K562 (cell line): Measurements from ENCODE around the gene ZFYVE21. TPM values are rescaled to one million over a fixed set of nuclear protein-coding genes. Genes with fewer than 3 reads are reported as not detected.

Source experiments
- BACH1 ChIP-seq: fragments of 200-800 bp; sonication (Bioruptor generic); IDR thresholded peaks from 2 replicates; pipeline ENCODE4 v1.6.1; 2016; ENCODE audit warnings: missing genetic modification characterization, missing compliant biosample characterization
- BRD4 ChIP-seq: fragments of 200-600 bp; sonication (generic); IDR thresholded peaks from 2 replicates; pipeline ENCODE4 v1.6.1; 2017; ENCODE audit warnings: inconsistent platforms
- CAMTA2 ChIP-seq: fragments of 250-450 bp; sonication (Bioruptor Pico); conservative IDR thresholded peaks from 2 replicates; pipeline ENCODE4 v1.5.1; 2022
- ETS2 ChIP-seq: IDR thresholded peaks from 2 replicates; pipeline ENCODE4 v1.6.1; 2016; ENCODE audit warnings: borderline replicate concordance, missing genetic modification characterization, mild to moderate bottlenecking, moderate library complexity, missing compliant biosample characterization; ENCODE audit not compliant: poor library complexity, severe bottlenecking
- FOXP1 ChIP-seq: sonication (generic); formaldehyde crosslinking; IDR thresholded peaks from 2 replicates; pipeline ENCODE4 v1.8.0; 2022; ENCODE audit warnings: mild to moderate bottlenecking, missing genetic modification reagents
- GABPB1 ChIP-seq: sonication (generic); formaldehyde crosslinking; IDR thresholded peaks from 2 replicates; pipeline ENCODE4 v1.8.0; 2022; ENCODE audit warnings: mild to moderate bottlenecking, missing genetic modification reagents
- HDGF ChIP-seq: fragments of 450-650 bp; IDR thresholded peaks from 2 replicates; pipeline ENCODE4 v1.6.1; 2016
- HEY1 ChIP-seq: fragments of 250-450 bp; sonication (Bioruptor Pico); IDR thresholded peaks from 2 replicates; pipeline ENCODE4 v1.5.0; 2020; ENCODE audit warnings: mild to moderate bottlenecking, moderate library complexity, borderline replicate concordance
- HNRNPK ChIP-seq: fragments of 200-400 bp; formaldehyde crosslinking; IDR thresholded peaks from one replicate; pipeline ENCODE4 v1.6.1; 2018; ENCODE audit warnings: mild to moderate bottlenecking, low read depth, low read length; ENCODE audit not compliant: poor library complexity, severe bottlenecking
- JUND ChIP-seq, 2 experiments: IDR thresholded peaks; 2 replicates in 1 of 2; 3 replicates in 1 of 2; pipeline ENCODE4 v1.6.1; 2011; ENCODE audit warnings: borderline replicate concordance in 2 of 2, low read depth in 2 of 2, low read length in 2 of 2, improper control_type of control experiment in 1 of 2, missing biosample characterization in 1 of 2, missing genetic modification characterization in 1 of 2, missing genetic modification reagents in 1 of 2
- MAFK ChIP-seq: IDR thresholded peaks from 2 replicates; pipeline ENCODE4 v1.6.1; 2011; ENCODE audit warnings: low read length, improper control_type of control experiment
- MCM5 ChIP-seq: fragments of 450-650 bp; IDR thresholded peaks from 2 replicates; pipeline ENCODE4 v1.6.1; 2016; ENCODE audit warnings: low read depth
- PCBP1 ChIP-seq: fragments of 200-400 bp; formaldehyde crosslinking; IDR thresholded peaks from 2 replicates; pipeline ENCODE4 v1.6.1; 2018; ENCODE audit warnings: mild to moderate bottlenecking, low read depth, low read length; ENCODE audit not compliant: poor library complexity, severe bottlenecking
- PURB ChIP-seq: sonication (generic); formaldehyde crosslinking; IDR thresholded peaks from 2 replicates; pipeline ENCODE4 v1.9.0; 2021; ENCODE audit warnings: low read depth, mild to moderate bottlenecking, missing genetic modification reagents
- RAD21 ChIP-seq, 2 experiments: fragments of 250-450 bp in 1 of 2; fragments of 450-650 bp in 1 of 2; sonication (Bioruptor Pico) in 1 of 2; formaldehyde crosslinking in 1 of 2; IDR thresholded peaks in 1 of 2; conservative IDR thresholded peaks in 1 of 2; 2 replicates each; pipeline versions ENCODE4 v1.4.0 to v1.8.0; 2020 to 2022; ENCODE audit warnings: mild to moderate bottlenecking in 2 of 2, moderate library complexity in 1 of 2
- SMAD4 ChIP-seq: fragments of 250-450 bp; sonication (Bioruptor Pico); conservative IDR thresholded peaks from 2 replicates; pipeline ENCODE4 v1.8.0; 2021; ENCODE audit warnings: inconsistent platforms, mild to moderate bottlenecking, moderate library complexity
- U2AF2 ChIP-seq: fragments of 200-400 bp; formaldehyde crosslinking; optimal IDR thresholded peaks from 2 replicates; pipeline ENCODE3; 2017; ENCODE audit warnings: low read depth, mild to moderate bottlenecking, low read length
- ZBED1 ChIP-seq: IDR thresholded peaks from 2 replicates; pipeline ENCODE4 v1.6.1; 2014
- ZNF274 ChIP-seq: IDR thresholded peaks from 2 replicates; pipeline ENCODE4 v1.6.1; 2011; ENCODE audit warnings: low read depth, mild to moderate bottlenecking, low read length, moderate library complexity, borderline replicate concordance
- polyA plus RNA-seq, 8 experiments: library from polyadenylated mRNA; depleted of rRNA in 4 of 8; stranded (reverse) in 5 of 8; unstranded in 3 of 8; fragments of >200 nt; fragmentation: Nextera tagmentation in 2 of 8; fragmentation: Illumina TruSeq in 1 of 8; extraction: Ambion mirVana in 2 of 8; extraction: Trizol in 1 of 8; gene quantifications; 2 replicates each; pipeline versions ENCODE4 v1.2.1 to v1.2.3, GENCODE V29; 2011 to 2014; ENCODE audit warnings: inconsistent platforms in 1 of 8, missing spikeins in 1 of 8
- total RNA-seq, 7 experiments: library from RNA; depleted of rRNA in 6 of 7; stranded (reverse); fragments of >200 nt in 6 of 7; fragmentation: Illumina TruSeq in 2 of 7; extraction: Trizol in 2 of 7; gene quantifications; 2 replicates each; pipeline versions ENCODE4 v1.2.1 to v1.2.3, GENCODE V29; 2011 to 2021; ENCODE audit warnings: low replicate concordance in 1 of 7
- TF ChIP-seq, protein P1 (sequence below): fragments of 450-650 bp; formaldehyde crosslinking; IDR thresholded peaks from 2 replicates; pipeline ENCODE4 v1.4.0; 2022; ENCODE audit warnings: mild to moderate bottlenecking, moderate library complexity
- TF ChIP-seq, protein P2 (sequence below): IDR thresholded peaks from 3 replicates; pipeline ENCODE4 v1.6.1; 2011; ENCODE audit warnings: borderline replicate concordance, mild to moderate bottlenecking, moderate library complexity; ENCODE audit not compliant: insufficient read length; ENCODE audit errors: extremely low read depth
- TF ChIP-seq, protein P3 (sequence below): fragments of 450-650 bp; conservative IDR thresholded peaks from 2 replicates; pipeline ENCODE4 v1.6.1; 2016; ENCODE audit warnings: missing genetic modification characterization, low read depth, mild to moderate bottlenecking, control low read depth, missing compliant biosample characterization

Gene ZFYVE21
- total and polyA plus RNA-seq, 9 of the 15 experiments (the other 6 are each of a cell fraction or from before 2014, with no cell fraction given) = 0.90 to 23.1 (median 15.6) TPM

DNA sequence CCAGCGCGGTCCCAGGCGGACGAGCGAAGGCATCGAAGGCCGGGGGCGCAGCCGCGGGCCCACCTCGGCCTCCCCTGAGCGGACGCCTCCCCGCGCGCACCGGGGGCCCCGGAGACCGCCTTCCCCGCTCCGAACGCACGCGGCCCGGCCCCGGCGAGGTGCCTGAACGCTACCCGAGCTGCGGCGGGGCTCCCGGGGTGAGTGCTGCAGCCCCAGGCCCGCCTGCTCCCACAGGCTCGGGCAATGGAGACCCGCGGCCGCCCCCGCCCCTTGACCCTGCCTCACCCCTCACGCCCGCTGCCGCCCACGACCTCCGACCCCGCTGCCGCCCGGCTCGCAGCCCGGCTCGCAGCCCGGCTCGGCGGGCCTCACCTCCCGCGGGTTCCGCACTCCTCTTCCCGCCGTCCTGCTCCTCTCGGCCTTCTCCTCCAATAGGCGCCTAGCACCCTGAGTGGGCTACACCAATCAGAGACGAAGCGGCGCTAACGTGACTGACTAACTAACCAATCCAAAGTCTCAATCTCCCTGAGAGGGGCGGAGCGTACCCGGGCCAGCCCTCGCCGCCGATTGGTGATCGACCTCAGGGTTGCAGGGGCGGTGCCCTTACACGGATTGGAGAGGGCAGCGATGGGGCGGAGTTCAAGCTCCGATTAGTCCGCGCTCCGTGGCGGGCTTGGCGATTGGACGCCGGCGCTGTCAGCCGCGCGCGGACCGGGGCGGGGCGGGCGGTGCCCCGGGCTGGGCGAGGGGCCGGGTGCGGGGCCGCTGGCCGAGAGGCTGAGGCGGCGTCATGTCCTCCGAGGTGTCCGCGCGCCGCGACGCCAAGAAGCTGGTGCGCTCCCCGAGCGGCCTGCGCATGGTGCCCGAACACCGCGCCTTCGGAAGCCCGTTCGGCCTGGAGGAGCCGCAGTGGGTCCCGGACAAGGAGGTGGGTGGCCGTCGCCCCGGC is at the start of gene ZFYVE21, which contains the start of gene XRCC3 (continued):
- TF ChIP-seq BRD4 (no peak), HNRNPK (no peak), MAFK (no peak), MCM5 (no peak), HEY1 (no peak), PURB (CRISPR knock-in tag) (no peak), HDGF (no peak), JUND (IDR thresholded peaks at IDR 0.05; ENCODE audit: borderline replicate concordance, low read depth, low read length) (no peak), JUND (tag; IDR thresholded peaks at IDR 0.05; ENCODE audit: borderline replicate concordance, low read depth, low read length) (no peak), RAD21 (CRISPR knock-in tag; conservative IDR thresholded peaks at IDR 0.05 in 1 of 2, IDR thresholded peaks at IDR 0.05 in 1 of 2) (no peak), SMAD4 (CRISPR knock-in tag) (no peak), BACH1 (tag) (no peak), U2AF2 (no peak), ZBED1 (no peak), GABPB1 (CRISPR knock-in tag) (peak; percentile 34; the same call in 1 of the 2 replicates), FOXP1 (CRISPR knock-in tag) (peak; percentile 59; the same call in 1 of the 2 replicates), ETS2 (tag) (no peak), CAMTA2 (no peak), ZNF274 (no peak), PCBP1 (peak; percentile 38)
- TF ChIP-seq, protein P1, sequence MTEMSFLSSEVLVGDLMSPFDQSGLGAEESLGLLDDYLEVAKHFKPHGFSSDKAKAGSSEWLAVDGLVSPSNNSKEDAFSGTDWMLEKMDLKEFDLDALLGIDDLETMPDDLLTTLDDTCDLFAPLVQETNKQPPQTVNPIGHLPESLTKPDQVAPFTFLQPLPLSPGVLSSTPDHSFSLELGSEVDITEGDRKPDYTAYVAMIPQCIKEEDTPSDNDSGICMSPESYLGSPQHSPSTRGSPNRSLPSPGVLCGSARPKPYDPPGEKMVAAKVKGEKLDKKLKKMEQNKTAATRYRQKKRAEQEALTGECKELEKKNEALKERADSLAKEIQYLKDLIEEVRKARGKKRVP (CRISPR knock-in tag) = no peak
- TF ChIP-seq, protein P2, sequence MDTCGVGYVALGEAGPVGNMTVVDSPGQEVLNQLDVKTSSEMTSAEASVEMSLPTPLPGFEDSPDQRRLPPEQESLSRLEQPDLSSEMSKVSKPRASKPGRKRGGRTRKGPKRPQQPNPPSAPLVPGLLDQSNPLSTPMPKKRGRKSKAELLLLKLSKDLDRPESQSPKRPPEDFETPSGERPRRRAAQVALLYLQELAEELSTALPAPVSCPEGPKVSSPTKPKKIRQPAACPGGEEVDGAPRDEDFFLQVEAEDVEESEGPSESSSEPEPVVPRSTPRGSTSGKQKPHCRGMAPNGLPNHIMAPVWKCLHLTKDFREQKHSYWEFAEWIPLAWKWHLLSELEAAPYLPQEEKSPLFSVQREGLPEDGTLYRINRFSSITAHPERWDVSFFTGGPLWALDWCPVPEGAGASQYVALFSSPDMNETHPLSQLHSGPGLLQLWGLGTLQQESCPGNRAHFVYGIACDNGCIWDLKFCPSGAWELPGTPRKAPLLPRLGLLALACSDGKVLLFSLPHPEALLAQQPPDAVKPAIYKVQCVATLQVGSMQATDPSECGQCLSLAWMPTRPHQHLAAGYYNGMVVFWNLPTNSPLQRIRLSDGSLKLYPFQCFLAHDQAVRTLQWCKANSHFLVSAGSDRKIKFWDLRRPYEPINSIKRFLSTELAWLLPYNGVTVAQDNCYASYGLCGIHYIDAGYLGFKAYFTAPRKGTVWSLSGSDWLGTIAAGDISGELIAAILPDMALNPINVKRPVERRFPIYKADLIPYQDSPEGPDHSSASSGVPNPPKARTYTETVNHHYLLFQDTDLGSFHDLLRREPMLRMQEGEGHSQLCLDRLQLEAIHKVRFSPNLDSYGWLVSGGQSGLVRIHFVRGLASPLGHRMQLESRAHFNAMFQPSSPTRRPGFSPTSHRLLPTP = no peak
- TF ChIP-seq, protein P3, sequence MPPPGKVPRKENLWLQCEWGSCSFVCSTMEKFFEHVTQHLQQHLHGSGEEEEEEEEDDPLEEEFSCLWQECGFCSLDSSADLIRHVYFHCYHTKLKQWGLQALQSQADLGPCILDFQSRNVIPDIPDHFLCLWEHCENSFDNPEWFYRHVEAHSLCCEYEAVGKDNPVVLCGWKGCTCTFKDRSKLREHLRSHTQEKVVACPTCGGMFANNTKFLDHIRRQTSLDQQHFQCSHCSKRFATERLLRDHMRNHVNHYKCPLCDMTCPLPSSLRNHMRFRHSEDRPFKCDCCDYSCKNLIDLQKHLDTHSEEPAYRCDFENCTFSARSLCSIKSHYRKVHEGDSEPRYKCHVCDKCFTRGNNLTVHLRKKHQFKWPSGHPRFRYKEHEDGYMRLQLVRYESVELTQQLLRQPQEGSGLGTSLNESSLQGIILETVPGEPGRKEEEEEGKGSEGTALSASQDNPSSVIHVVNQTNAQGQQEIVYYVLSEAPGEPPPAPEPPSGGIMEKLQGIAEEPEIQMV (tag) = no peak
